Heart left ventricle (tissue), 16 donors: ENCODE data around the gene IL34. TPM values are rescaled to one million over a fixed set of nuclear protein-coding genes. Genes with fewer than 3 reads are reported as not detected.

Experiments used
- ATAC-seq, 4 donors: fragments of 200-7000 bp; cut with Tn5 transposase; one replicate each; pipeline ENCODE4 v1.9.1; 2020 to 2022; ENCODE audit warnings: moderate library complexity in 4 of 4, mild to moderate bottlenecking in 3 of 4, moderate number of reproducible peaks in 1 of 4
- DNase-seq, 5 donors: peaks; one replicate each; pipeline ENCODE4 v3.0.0-alpha.2; 2020
- H3K27ac ChIP-seq, 12 donors: fragments of 200-600 bp; sonication (generic) in 4 of 12; one replicate each; pipeline versions ENCODE4 v1.5.0 to v1.8.0; 2016 to 2022; ENCODE audit warnings: mild to moderate bottlenecking in 2 of 12
- H3K27me3 ChIP-seq, 9 donors: fragments of 200-600 bp; sonication (generic) in 2 of 9; one replicate each; pipeline versions ENCODE4 v1.5.1 to v1.8.0; 2016 to 2022; ENCODE audit warnings: mild to moderate bottlenecking in 3 of 9
- H3K36me3 ChIP-seq, 9 donors: fragments of 200-600 bp; sonication (generic) in 2 of 9; one replicate each; pipeline versions ENCODE4 v1.5.0 to v1.8.0; 2018 to 2022; ENCODE audit warnings: mild to moderate bottlenecking in 2 of 9
- H3K4me1 ChIP-seq, 12 donors: fragments of 200-600 bp; sonication (generic) in 4 of 12; one replicate each; pipeline versions ENCODE4 v1.5.0 to v1.8.0; 2016 to 2022; ENCODE audit warnings: mild to moderate bottlenecking in 3 of 12
- H3K4me3 ChIP-seq, 12 donors: fragments of 200-600 bp; sonication (generic) in 4 of 12; one replicate each; pipeline versions ENCODE4 v1.5.0 to v1.8.0; 2017 to 2022; ENCODE audit warnings: mild to moderate bottlenecking in 9 of 12, moderate library complexity in 4 of 12
- H3K9me3 ChIP-seq, 12 donors: fragments of 200-600 bp; sonication (generic) in 4 of 12; one replicate each; pipeline versions ENCODE4 v1.5.0 to v1.8.0; 2016 to 2022; ENCODE audit warnings: mild to moderate bottlenecking in 1 of 12
- CTCF ChIP-seq, 12 donors: fragments of 200-600 bp; sonication (generic) in 4 of 12; IDR thresholded peaks; one replicate each; pipeline versions ENCODE4 v1.5.0 to v1.8.0; 2018 to 2022; ENCODE audit warnings: antibody characterized with exemption in 12 of 12, mild to moderate bottlenecking in 5 of 12
- POLR2A ChIP-seq, 2 donors: fragments of 450-650 bp; IDR thresholded peaks; one replicate each; pipeline ENCODE4 v1.6.1; 2017; ENCODE audit warnings: antibody characterized with exemption in 2 of 2, mild to moderate bottlenecking in 2 of 2, moderate library complexity in 2 of 2
- WGBS, 4 donors: extraction: QIAGEN DNeasy Blood & Tissue Kit in 2 of 4; methylation state at CpG; one replicate each; pipeline versions ENCODE4 v1.1.5 to v1.1.7; 2013 to 2018; 5-methylcytosine and 5-hydroxymethylcytosine counted together
- intact Hi-C, 10 donors: fragments of 100-400 bp; cut with DNase I; formaldehyde crosslinking; loops; one replicate each; pipeline versions ENCODE4 v1.11.1 to v1.14.2; 2022
- polyA plus RNA-seq, 2 donors: library from polyadenylated mRNA; stranded (reverse); fragments of 200-250 nt; gene quantifications; one replicate each; pipeline ENCODE4 v1.2.3, GENCODE V29; 2013
- total RNA-seq, 9 donors: library from RNA; depleted of rRNA in 2 of 9; stranded (reverse); fragments of >200 nt in 2 of 9; fragmentation: NEBNext Ultra II Directional in 3 of 9; extraction: Animal tissue kit (Norgen Biotek cat#: 25700) in 3 of 9; gene quantifications; one replicate each; pipeline versions ENCODE4 v1.1.0 to v1.2.4, GENCODE V29; 2016 to 2023
- donor health status: ischemic (EF 13 %, LVEDD 7.1; RV severe dilation, severe dysfunction).
- donor health status: healthy with polysubstance abuse.
- donor health status: DM: no; HTN: yes; CAD: no.
- donor health status: DM: no; HTN: no; CAD: no.
- donor health status: ischemic (EF 25% LVEDD 6.9; RV normal size, moderate dysfunction).
- donor health status: ischemic (EF 25% LVEDD 5.7; RV mildly dilated, moderate dysfunction).
- donor health status: healthy.
- donor health status: DM: yes; HTN: yes; CAD: no.
- donor health status: ischemic (EF 35%, LVEDD 5.7; RV mildly dilated, moderate dysfunction).
- donor health status: nonischemic (EF 11% LVEDD 7.7; RV severe dilation, severe dysfunction).
- donor health status: DM: yes; HTN: yes; CAD: no.
- donor health status: PGD.
- donor health status: ischemic (EF 29% LVEDD 5.4; RV normal size, mild dysfunction).
- donor health status: nonischemic (EF 23%, LVEDD 6.1; RV moderate dilation, normal function).

The IL34 gene
- total and polyA plus RNA-seq, 11 donors = 0.49 to 6.5 (median 2.5) TPM

GRCh38 chr16:70701036-70701435 lies 54.7 kb downstream of the IL34 start:
- 81 to 87% (median 83%) methylated on average over 3 of the region's 3 CpGs for WGBS, 4 donors
- intact Hi-C loops = loop anchor here in 2 of 10 donors (5.0 kb wide), 1 partner anchor 36 kb away; no protein-coding TSS in a partner anchor
- no peak overlapping the region for H3K4me3 ChIP-seq
- peaks cover 0 to 7% (median 0%) of the 10 kb centered on the region in 9 donors for H3K36me3 ChIP-seq
- peak overlapping the region in 11 of 12 donors; percentile 33 to 96 (median 73) for H3K27ac ChIP-seq
- DNase-seq (no peak), ATAC-seq (no peak)
- H3K4me1 ChIP-seq = peaks cover 0 to 80% (median 50%) of the 10 kb centered on the region in 12 donors
- TF ChIP-seq CTCF (IDR thresholded peaks at IDR 0.05) (no peak), POLR2A (IDR thresholded peaks at IDR 0.05) (no peak)
- no peaks in the 10 kb centered on the region for H3K27me3 ChIP-seq
- no peaks in the 10 kb centered on the region for H3K9me3 ChIP-seq

- TF ChIP-seq POLR2A (IDR thresholded peaks at IDR 0.05) = no peak
- TF ChIP-seq CTCF (IDR thresholded peaks at IDR 0.05) = no peak
- DNase-seq (no peak), ATAC-seq (no peak)
- intact Hi-C loops = loop anchor here in 2 of 10 donors (5.0 kb wide), 1 partner anchor 36 kb away; no protein-coding TSS in a partner anchor
- no peaks in the 10 kb centered on the region for H3K9me3 ChIP-seq
- 76 to 83% (median 83%) methylated on average over 9 of the region's 9 CpGs for WGBS, 4 donors
- H3K4me3 ChIP-seq = no peak overlapping the region
- no peaks in the 10 kb centered on the region for H3K27me3 ChIP-seq
- peaks cover 0 to 79% (median 47%) of the 10 kb centered on the region in 12 donors for H3K4me1 ChIP-seq
- peaks cover 0 to 7% (median 0%) of the 10 kb centered on the region in 9 donors for H3K36me3 ChIP-seq
- peak overlapping the region in 6 of 12 donors; percentile 69 to 96 (median 74) for H3K27ac ChIP-seq
Measured at GRCh38 chr16:70701596-70701995, 55.2 kb downstream of the IL34 start.

- TF ChIP-seq POLR2A (IDR thresholded peaks at IDR 0.05) (no peak), CTCF (IDR thresholded peaks at IDR 0.05) (no peak)
- intact Hi-C loops = loop anchor here in 2 of 10 donors (5.0 kb wide), 1 partner anchor 35 kb away; no protein-coding TSS in a partner anchor
- no peak overlapping the region for H3K4me3 ChIP-seq
- peaks cover 0 to 79% (median 46%) of the 10 kb centered on the region in 12 donors for H3K4me1 ChIP-seq
- H3K9me3 ChIP-seq = no peaks in the 10 kb centered on the region
- DNase-seq (no peak), ATAC-seq (no peak)
- WGBS, 4 donors = 88 to 94% (median 93%) methylated on average over 6 to 8 of the region's 8 CpGs
- no peaks in the 10 kb centered on the region for H3K27me3 ChIP-seq
- H3K36me3 ChIP-seq = peaks cover 0 to 7% (median 0%) of the 10 kb centered on the region in 9 donors
- peak overlapping the region in 4 of 12 donors; percentile 54 to 96 (median 79) for H3K27ac ChIP-seq
Measured at GRCh38 chr16:70701998-70702397, 55.6 kb downstream of the IL34 start.

GRCh38 chr16:70702624-70703023 lies 56.3 kb downstream of the IL34 start:
- peak overlapping the region in 11 of 12 donors; percentile 51 to 96 (median 77) for H3K27ac ChIP-seq
- H3K9me3 ChIP-seq = no peaks in the 10 kb centered on the region
- H3K36me3 ChIP-seq = peaks cover 0 to 7% (median 0%) of the 10 kb centered on the region in 9 donors
- H3K4me3 ChIP-seq = no peak overlapping the region
- WGBS, 4 donors = 74 to 83% (median 77%) methylated on average over 7 to 8 of the region's 8 CpGs
- peaks cover 0 to 79% (median 43%) of the 10 kb centered on the region in 12 donors for H3K4me1 ChIP-seq
- TF ChIP-seq POLR2A (IDR thresholded peaks at IDR 0.05) = no peak
- TF ChIP-seq CTCF (IDR thresholded peaks at IDR 0.05) = no peak
- DNase-seq = no peak
- H3K27me3 ChIP-seq = no peaks in the 10 kb centered on the region
- intact Hi-C loops = loop anchor here in 2 of 10 donors (5.0 kb wide), 1 partner anchor 35 kb away; no protein-coding TSS in a partner anchor
- no peak for ATAC-seq
